ENCODE results near the gene DPEP2.

DPEP2 gene

DNA sequence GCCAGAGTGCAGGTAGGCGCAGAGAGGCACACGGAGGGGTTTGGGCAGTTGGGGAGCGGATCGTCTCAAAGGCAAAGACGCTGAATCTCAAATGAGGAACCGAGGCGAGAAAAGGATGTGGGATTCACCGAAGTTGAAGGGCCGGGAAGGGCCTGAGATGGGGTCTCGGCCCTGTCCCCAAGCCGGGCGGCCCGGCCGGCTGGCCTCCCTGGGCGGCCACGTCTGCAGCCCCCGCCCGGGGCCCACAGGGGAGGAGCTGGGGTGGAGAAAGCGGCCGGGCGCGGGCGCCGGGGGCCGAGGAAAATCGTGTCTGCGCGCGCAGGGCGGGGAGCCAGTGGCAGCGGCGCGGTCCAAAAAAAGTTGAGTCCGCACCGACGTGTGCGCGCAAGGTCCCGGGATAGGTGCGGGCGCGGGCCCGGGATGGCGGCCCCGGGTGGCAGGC lies 31.3 kb downstream of the DPEP2 start:
- DNase-seq: no peak
- TF ChIP-seq, protein P1, sequence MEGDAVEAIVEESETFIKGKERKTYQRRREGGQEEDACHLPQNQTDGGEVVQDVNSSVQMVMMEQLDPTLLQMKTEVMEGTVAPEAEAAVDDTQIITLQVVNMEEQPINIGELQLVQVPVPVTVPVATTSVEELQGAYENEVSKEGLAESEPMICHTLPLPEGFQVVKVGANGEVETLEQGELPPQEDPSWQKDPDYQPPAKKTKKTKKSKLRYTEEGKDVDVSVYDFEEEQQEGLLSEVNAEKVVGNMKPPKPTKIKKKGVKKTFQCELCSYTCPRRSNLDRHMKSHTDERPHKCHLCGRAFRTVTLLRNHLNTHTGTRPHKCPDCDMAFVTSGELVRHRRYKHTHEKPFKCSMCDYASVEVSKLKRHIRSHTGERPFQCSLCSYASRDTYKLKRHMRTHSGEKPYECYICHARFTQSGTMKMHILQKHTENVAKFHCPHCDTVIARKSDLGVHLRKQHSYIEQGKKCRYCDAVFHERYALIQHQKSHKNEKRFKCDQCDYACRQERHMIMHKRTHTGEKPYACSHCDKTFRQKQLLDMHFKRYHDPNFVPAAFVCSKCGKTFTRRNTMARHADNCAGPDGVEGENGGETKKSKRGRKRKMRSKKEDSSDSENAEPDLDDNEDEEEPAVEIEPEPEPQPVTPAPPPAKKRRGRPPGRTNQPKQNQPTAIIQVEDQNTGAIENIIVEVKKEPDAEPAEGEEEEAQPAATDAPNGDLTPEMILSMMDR (IDR thresholded peaks at IDR 0.05; ENCODE audit: low read depth, low read length, missing control alignments): no peak
- in situ Hi-C loops (cut with HindIII; ENCODE audit: low pct_ligation_motif_present, low sequenced_read_pairs): no loop called here
- Histone ChIP-seq H3K27ac (peak overlapping the region; percentile 91), H3K27me3 (replicated peaks) (no peaks in the 10 kb centered on the region), H3K4me3 (ENCODE audit: low read depth, low read length) (peak overlapping the region; percentile 84), H3K36me3 (replicated peaks) (peaks cover 6% of the 10 kb centered on the region)

DNA sequence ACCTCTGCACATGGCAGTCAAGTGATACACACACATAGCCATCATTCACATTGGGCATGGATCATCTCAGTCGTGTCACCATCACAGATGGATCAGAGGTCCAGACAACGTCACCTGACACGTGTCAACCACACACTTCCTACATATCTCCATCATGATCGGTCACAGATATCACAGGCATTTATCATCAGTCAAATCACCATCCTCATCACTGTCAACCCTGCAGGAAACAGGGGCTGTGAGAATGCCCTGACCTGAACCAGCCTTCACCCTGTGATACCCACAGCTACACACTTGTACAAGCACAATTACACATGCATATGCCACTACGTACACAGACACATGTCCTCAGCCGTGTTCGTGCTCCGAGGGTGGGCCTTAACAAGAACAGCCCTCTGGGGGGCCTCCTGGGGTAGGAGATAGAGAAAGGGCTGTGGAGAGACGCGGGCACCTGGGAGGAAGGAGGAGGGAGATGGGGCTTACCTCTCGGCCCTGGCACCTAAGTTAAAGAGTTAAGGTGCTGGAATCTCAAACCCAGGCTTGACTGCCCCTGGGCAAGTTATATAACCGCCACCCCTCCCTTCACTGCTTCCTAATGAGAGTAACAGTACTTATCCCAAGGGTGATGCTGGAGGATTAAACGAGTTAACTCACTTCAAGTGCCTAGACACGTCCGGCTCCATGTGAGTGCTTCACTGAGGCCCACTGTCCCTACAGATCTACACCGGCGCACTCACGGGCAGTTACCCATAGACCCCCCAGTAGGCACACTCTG lies 31.9 kb downstream of the DPEP2 start:
- peak overlapping the region; percentile 84 for H3K4me3 ChIP-seq (ENCODE audit: low read depth, low read length)
- TF ChIP-seq, protein P1 (IDR thresholded peaks at IDR 0.05; ENCODE audit: low read depth, low read length, missing control alignments): peak; percentile 8
- H3K36me3 ChIP-seq (replicated peaks): peaks cover 12% of the 10 kb centered on the region
- peak; percentile 47 for DNase-seq
- in situ Hi-C loops (cut with HindIII; ENCODE audit: low pct_ligation_motif_present, low sequenced_read_pairs): no loop called here
- no peaks in the 10 kb centered on the region for H3K27me3 ChIP-seq (replicated peaks)
- peak overlapping the region; percentile 91 for H3K27ac ChIP-seq

DNA sequence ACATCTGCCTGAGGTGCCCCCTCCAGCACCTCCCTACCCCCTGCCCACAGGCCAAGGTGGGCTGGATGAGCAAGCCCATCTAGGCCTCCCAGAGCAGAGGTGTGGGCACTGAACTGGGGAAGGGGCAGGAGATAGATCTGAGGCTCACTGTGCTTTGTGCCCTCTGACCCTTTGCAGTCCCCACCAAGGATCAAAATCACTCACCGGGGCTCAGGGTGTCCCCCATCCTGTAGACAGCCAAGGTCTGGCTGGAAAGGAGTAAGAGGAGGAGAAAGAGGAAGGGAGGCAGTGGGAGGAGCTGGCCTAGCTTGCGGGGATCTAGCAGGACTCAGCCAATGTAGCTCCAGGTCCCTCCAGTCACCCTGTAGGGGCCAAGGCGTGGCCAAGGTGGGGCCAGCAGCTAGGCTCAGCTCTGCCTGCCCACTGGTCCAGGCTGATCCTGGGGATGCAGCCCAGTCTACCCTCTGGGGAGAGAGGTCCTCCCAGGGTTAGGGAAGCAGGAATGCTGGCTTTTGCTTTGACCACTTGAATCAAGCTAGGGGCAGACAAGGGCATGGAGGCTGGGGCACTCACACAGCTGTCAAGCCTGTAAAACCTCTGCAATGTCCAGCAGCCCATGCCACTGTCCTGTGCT lies 32.6 kb downstream of the DPEP2 start:
- Histone ChIP-seq H3K27me3 (replicated peaks) (no peaks in the 10 kb centered on the region), H3K4me3 (ENCODE audit: low read depth, low read length) (peak overlapping the region; percentile 84), H3K27ac (peak overlapping the region; percentile 22), H3K36me3 (replicated peaks) (peaks cover 19% of the 10 kb centered on the region)
- DNase-seq: no peak
- TF ChIP-seq, protein P1 (IDR thresholded peaks at IDR 0.05; ENCODE audit: low read depth, low read length, missing control alignments): no peak
- in situ Hi-C loops (cut with HindIII; ENCODE audit: low pct_ligation_motif_present, low sequenced_read_pairs): no loop called here

DNA sequence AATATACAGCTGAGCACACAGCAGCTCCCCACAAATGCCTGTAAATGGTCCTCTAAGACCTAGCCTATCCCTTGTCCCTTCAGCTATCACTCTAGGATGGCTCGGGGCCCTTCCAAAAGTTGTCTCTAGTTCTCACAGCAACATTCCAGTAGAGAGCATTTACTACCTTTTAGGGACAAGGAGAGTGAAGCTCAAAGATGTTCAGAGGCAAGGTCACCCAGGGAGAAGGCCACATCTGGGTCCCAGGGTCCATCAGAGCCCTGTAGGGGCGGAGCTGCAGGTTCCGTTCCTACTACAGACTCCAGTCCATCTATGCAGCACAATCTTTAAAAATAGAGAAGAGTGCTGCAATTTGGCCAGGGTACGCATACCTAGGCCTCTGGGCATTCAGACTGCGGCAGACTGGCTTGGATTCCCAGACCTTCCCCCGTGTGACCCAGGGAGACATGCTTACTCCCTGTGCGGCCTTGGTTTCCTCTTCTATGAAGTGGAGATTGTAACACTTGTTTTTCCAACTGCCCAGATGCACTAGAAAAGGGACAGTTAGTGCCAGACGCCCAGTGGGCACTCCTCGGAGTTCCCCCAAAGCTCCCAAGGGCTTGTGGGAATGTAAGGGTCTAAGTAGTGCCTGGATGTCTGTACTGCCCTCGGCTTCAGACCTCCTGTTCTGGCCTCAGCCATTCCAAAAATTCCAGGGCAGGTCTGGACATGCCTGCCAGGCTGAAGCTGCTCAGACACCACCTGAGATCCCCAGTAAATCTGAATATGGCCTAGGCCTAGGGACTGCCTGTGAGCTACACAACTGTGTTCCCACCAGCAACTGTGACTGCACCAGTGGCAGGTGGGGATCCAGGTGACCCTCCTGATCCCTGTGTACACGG lies 33.4 kb downstream of the DPEP2 start:
- in situ Hi-C loops (cut with HindIII; ENCODE audit: low pct_ligation_motif_present, low sequenced_read_pairs): no loop called here
- DNase-seq: no peak
- Histone ChIP-seq H3K27ac (peak overlapping the region; percentile 22), H3K27me3 (replicated peaks) (no peaks in the 10 kb centered on the region), H3K36me3 (replicated peaks) (peaks cover 27% of the 10 kb centered on the region), H3K4me3 (ENCODE audit: low read depth, low read length) (peak overlapping the region; percentile 84)
- TF ChIP-seq, protein P1 (IDR thresholded peaks at IDR 0.05; ENCODE audit: low read depth, low read length, missing control alignments): no peak

DNA sequence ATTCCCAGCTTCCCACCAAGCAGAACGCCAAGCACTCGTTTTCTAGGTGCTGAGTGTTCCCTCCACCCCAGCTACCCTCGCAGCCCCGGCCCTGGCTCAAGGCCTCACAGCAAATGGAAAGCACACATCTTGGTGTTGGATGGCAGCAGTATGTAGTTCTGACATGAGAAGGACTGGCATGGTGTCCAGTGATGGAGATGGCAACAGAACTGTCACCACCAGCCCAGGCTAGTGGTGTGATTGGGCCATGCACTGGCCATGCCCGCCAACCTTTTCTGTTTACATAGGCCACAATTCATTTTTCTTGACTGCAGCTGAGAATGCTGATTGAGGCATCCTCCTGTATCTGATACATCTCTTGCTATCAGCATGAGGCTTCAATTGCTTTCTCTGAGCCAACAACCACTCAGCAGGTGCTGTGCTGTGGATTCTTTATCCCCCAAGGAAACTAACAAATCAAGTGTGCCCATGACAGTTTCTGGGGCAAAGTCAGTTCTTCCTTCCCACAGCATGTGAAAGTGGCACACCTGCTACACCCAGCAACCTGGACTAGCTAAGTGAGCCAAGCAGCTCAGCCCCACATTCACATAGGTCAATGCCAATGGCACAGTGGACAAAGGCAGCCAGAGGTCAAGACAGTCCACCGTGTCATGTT lies 34.7 kb downstream of the DPEP2 start:
- Histone ChIP-seq H3K36me3 (replicated peaks) (peaks cover 39% of the 10 kb centered on the region), H3K27ac (no peak overlapping the region), H3K27me3 (replicated peaks) (no peaks in the 10 kb centered on the region), H3K4me3 (ENCODE audit: low read depth, low read length) (no peak overlapping the region)
- in situ Hi-C loops (cut with HindIII; ENCODE audit: low pct_ligation_motif_present, low sequenced_read_pairs): no loop called here
- TF ChIP-seq, protein P1 (IDR thresholded peaks at IDR 0.05; ENCODE audit: low read depth, low read length, missing control alignments): no peak
- no peak for DNase-seq
